ENCODE results near the gene DDX24.

DNA sequence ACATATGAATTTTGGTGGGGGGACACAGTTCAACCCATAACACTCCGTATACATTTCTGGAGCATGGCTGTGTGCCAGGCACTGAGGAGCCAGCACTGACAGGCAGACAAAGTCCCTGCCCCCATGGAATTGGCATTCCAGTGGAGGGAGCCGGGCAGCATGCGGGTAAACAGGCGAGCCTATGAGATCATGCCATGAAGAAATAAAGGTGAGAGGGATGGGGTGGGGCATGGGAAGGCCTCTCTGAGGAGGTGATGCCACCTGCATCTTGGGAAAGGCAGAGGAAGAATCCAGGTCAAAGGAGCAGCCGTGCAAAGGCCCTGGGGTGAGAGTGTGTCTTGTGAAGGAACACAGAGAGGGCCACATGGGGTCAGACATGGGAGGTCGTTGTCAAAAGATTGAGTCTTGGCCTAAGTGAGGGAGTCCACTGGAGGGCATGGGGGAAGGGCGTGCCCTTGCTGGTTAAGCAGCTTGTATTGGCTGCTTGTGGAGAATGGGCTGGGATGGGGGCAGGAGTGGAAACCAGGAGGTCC is 51.3 kb downstream of the DDX24 start:
- TF ChIP-seq CEBPB (IDR thresholded peaks at IDR 0.05) (no peak), MAX (IDR thresholded peaks at IDR 0.05) (no peak), USF1 (IDR thresholded peaks at IDR 0.05) (no peak), EP300 (IDR thresholded peaks at IDR 0.05; ENCODE audit: borderline replicate concordance) (no peak), TAF1 (IDR thresholded peaks at IDR 0.05; ENCODE audit: low read depth) (no peak)

Data from Ishikawa (cell line).